HPDE6-E6E7 (cell line): ENCODE results near the gene UHRF2.
"Not testable (repeated sequence)": the region's sequence is repeated elsewhere in the genome, so short reads cannot be mapped to it uniquely, and the experiment has no call there.

Experiments
- DNase-seq: peaks from one replicate; pipeline ENCODE4 v3.0.0; 2011; ENCODE audit warnings: missing footprints; ENCODE audit errors: extremely low spot score

UHRF2 gene

DNA sequence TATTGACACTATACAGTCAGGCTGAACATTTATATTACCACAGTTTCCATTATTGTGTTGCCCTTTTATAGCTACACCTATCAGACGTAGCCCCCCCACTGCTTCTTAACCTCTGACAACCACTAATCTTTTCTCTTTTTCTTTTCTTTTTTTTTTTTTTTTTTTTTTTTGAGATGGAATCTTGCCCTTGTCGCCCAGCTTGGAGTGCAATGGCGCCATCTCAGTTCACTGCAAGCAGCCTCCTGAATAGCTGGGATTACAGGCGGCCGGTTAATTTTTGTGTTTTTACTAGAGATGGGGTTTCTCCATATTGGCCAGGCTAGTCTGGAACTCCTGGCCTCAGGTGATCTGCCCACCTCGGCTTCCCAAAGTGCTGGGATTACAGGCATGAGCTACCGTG is 75.4 kb downstream of the UHRF2 start:
- no peak for DNase-seq

DNA sequence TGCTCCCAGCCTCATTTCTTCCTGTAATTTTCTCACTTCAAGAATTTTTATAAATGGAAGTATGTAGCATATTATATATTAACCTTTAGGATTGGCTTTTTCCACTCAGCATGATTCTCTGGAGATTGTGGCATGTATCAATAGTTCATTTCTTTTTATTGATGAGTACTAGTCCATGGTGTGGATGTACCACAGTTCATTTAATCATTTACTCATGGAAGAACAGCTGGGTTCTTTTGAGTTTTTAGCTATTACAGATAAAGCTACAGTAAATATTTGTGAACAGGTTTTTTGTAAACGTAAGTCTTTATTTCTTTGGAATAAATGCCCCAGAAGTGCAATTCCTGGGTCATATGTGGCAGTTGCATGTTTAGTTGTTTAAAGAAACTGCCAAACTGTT is 76.1 kb downstream of the UHRF2 start:
- DNase-seq: no peak

DNA sequence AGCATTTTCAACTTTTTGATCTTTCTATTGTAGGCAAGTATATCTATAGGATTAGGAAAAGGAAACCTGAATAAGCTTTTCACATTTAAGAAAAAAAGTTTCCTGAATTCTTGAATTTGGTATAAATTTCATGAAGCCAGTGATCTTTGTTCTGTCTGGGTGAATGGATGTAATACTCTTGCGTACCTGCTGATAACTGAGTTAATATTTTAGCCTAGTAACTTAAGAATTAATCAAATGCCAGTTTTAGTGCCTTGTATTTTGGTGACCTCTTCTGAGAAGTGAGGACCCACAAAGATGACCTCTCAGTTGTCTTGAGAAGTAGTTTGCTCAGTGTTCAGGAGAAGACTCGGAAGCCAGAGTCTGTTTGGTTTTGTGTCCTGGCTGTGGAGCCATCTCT is 77.9 kb downstream of the UHRF2 start:
- no peak for DNase-seq

DNA sequence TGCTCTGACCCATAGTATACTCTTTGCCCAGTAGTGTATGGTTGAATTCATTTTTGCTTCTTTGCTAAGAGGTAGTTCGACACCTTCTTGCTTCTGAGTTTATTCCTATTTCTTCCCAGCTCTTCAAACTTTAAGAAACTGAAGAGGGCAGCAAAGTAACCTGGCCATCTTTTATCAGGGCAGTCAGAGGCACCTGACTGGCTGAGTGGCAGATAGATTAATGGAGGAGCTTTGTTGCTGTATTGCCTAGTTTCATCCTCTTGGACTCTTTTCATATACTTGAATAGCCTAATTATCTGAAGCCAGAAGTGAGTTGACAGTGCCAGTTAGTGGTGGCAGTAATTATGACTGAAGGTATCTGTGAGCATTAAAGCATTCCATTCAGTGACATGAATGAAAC is 82.5 kb downstream of the UHRF2 start:
- no peak for DNase-seq

DNA sequence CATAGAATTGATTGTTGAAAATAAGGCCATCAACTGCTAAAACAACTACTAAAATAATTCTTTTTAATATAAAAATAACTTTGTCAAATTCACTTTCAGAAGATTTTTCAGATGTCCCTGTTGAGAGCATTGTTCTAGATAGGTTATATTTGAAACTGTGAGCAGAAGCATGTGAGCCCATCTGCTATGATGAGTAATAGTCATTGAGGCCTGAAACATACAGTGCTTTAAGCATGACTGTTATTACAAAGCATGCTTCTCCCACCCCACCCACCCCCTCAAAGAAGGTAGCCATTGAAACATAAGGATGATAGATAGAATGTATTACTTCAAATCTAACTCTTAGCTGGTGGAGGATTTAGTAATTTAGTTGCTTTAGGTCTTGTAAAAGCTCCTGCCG is 86.0 kb downstream of the UHRF2 start:
- no peak for DNase-seq

DNA sequence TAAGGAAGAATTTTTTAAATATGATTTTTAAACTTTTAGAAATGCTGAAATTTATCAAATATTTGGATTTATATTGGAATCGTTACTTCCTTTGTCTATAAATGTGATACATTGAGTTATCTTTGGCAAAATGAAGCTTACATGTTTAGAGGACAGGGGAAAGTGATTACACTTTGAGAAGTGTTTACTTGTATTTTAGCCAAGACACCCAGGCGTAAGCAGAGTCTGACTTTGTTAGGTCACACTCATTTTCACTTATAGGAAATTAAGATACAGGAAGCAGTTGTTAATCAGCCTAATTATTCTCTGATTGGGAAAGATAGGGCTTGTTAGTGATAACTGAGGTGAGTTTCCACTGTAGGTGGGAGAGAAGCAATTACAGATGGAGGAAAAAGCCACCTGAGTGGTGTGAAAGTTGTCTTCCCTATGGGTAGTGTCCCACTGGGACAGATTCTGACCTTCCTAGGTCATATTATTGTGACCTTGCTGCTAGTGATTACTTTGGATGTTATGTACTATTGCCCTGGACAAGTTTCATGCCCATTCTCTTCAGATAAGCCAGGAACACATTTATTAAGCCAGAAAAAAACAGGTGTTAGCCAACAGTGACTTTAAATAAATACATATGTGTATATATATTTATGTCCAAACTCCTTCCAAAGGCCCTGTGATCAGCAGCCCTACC is 88.7 kb downstream of the UHRF2 start:
- no peak for DNase-seq

DNA sequence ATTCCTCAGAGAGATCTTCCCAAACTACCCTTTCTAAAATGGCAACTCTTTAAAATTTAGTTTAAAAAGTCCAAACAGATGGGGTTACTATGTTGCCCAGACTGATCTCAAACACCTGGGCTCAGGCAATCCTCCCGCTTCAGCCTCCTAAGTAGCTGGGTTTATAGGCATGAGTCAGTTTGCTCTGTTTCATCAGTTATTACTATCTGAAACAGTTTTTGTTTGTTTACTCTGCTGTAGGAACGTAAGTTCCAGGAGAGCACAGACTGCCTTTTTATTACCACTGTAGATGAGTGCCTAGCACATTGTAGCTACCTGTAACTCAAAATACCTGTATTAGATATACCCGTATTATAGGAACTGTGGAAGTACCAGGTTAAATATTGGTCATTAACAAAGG is 89.4 kb downstream of the UHRF2 start:
- no peak for DNase-seq

DNA sequence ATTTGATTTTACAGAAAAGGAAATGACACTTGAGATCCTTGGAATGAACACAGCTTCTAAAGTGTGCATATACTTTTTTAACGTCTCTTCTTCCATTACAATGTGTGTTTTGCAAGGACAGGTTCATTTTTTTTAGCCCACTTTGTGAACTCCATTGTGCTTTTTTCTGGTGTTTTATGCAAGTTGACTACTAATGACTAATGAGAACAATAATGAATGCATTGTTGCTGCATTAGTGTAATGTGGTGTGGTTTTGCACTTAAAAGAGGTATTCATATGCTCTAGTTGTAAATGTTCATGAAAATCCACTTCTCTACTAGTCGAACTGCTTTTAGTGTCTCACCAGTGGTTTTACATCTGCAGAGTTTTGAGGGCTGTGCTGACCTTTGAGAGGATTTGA is 93.6 kb downstream of the UHRF2 start:
- no peak for DNase-seq

DNA sequence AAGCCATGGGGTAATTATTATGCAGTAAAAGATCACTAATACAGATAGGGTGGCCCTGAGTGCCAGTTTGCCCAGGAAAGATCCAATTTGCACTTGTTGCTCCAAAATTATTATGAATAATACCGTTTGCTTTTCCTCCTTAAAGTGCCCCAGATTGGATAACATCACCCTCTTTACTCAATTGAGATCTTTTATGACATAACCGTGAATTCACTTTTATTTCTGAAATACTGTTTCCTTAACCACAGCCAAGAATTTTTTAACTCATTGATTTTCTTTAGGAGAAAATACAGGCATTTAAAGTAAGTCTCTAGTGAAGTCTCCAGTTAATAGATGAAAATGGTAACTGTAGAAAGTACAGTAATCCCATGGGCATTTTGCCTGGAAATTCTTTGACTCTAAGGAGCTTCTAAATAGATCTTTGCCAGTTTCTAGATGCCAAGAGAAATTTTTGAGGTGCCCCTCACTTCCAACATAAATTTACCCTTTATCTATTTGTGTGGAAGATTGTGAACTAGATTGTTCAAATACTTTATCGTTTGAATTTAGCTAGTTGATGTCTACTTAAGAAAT is 99.2 kb downstream of the UHRF2 start:
- DNase-seq: no peak

DNA sequence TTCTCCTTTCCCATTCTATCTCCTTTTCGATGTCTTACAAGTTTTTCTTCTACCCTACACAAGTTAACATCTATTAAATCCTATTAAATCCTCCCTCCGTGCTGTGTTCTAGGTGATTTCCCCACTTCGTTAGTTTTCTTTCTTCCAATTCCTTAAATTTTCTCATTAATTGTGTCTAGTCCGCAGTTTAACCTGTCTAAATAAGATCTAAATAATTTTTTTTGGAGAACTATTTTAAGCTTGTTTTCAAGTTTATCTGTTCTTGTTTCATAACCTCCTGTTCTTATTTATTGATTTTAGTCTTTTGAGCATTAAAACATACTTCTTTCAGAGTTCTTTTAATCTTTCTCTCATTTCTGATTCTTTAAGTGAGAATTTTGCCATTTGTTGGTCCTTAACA is 109.3 kb downstream of the UHRF2 start:
- no peak for DNase-seq

DNA sequence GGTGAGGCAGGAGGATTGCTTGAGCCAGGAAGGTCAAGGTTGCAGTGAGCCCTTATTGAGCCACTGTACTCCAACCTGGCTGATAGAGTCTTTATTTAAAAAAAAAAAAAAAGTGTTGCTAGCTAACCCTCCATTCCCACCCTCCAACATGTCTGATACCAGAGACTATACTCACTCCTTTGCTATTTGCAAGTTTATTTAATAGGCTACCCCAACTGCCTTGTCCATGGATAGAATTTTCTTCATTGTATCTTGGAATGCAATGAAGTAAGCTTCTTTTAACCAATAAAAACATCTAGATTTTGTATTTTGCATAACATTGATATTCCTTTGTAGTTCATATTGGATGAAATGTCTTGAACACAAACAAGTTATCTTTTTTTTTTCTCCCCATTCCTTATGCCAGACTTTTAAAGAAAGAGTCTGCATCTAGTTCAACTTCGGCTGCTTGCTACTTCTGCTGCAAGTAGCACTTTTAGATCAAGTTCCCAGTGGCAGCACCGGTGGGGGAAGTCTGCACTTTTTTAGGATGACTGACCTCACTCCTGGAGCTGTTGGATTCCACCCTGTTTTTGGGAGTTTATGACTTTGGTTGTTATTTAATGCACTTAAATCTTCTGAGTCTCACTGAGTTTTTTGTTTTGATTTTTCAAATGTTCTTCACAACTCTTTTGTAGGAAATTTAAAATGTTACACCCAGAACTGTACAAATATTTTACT is 112.5 kb downstream of the UHRF2 start:
- no peak for DNase-seq

DNA sequence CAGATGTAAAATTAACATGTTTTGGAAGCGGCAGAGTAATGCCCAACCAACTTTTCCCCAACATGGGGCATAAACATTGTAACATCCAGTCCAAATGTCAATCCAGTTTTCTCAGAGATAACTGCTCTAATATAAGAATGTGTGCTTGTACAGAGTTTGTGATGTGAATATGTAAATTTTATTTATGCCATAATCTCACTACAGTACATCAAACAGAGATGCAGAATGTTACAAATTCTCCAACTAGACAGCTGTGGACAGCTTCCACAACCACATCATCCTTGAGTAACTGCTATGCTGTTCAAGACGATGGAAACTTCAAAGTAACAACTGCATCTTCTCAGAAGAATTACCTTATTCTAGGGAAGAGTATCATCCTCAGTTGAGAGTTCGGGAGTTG is 122.6 kb downstream of the UHRF2 start:
- no peak for DNase-seq

DNA sequence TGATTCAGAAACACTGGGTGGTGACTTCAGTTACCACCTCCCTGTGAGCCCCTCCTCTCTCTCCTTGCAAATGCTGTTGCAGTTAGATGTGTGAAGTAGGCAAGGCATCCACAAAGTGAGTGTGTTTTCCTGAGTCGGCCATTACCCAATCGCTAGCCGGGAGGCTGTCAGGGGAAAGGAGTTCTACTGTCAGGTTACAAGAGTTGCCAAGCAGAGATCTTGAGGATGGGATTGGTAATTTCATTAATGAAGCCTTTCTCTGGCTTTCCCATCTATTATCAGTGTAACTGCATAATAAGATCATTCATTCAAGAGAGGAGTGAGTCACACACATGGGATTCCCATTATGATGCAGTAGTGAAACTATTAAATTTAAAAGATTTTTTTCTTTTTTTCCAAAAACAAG is 125.7 kb downstream of the UHRF2 start:
- no peak for DNase-seq

DNA sequence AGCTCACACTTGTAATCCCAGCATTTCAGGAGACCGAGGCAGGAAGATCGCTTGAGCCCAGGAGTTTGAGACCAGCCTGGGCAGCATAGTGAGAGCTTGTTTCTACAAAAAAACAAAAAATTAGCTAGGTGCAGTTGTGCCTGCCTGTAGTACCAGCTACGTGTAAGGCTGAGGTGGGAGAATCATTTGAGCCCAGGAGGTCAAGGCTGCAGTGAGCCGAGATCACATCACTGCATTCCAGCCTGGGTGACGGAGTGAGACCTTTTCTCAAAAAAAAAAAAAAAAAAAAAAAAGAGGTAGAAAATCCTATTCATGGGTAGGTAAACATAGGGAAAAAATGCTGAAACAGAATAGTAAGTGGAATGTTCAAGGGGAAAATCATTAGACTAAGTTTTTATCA is 129.6 kb downstream of the UHRF2 start:
- DNase-seq: not testable (repeated sequence)

DNA sequence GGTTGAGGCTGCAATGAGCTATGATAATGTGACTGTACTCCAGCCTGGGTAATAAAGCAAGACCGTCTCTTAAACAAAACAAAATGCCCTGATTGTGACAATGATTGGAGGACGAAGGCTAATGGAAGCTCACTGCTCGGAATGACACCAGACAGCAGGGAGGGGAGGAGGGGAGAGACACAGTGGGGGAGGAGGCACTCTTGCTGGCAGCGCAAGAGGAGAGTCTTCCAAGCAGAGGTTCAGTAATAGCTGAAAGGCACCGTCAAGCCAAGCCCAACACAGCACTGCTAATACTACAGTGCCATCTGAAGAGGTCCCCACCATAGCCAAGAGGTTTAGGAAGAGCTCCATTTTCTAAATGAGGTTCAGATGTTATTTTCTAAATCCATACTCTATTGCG is 130.2 kb downstream of the UHRF2 start:
- DNase-seq: no peak

DNA sequence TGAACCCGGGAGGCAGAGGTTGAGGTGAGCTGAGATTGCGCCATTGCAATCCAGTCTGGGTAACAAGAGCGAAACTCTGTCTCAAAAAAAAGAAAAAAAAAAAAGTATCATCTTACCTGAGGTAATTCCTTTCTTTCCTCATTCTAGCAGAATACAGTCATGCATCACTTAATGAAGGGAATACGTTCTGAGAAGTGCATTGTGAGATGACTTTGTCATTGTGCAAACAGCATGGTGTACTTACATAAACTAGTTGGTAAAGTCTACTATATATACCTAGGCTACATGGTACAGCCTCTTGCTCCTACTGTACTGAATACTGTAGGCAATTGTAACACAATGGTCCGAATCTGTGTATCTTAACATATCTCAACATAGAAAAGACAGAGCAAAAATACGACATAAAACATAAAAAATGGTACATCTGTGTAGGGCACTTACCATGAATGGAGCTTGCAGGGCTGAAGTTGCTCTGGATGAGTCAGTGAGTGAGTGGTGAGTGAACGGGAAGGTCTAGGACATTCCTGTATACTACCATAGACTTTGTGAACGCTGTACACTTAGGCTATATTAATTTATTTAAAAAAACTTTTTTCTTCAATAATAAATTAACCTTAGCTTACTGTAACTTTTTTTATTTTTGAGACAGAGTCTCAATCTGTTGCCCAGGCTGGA is 132.2 kb downstream of the UHRF2 start:
- peak; percentile 53 for DNase-seq

DNA sequence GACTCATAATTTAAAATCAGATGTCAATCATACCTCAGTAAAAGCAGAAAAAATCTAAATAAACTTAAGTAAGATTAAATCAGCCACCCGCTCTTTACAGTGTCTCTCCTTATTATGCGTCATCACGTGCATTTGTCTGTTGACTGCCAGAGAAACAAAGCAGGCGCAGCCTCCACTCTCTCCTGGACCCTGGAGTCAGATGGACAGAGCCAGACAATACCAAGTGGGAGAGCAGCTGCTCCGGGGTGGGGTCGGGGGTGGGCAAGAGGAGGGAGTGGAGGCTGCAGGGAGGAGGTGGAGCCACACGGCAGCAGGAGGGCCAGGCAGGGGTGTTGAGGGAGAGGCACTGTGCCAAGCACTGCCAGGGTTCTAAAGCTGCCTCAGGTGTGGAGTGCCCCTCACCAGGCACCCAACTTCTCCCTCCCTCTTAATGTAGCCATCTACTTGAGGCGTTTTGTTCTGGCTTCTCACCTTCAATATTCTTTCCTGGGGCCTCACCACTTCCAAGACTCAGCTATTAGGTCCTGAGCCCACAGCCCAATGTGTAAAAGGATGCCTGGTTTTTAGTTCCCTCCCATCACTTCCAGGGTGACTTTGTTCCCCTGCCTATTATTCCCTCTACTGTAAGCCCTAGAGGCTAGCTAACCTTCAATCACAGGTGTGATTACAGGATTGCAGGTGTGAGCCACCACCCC is 136.3 kb downstream of the UHRF2 start:
- no peak for DNase-seq

DNA sequence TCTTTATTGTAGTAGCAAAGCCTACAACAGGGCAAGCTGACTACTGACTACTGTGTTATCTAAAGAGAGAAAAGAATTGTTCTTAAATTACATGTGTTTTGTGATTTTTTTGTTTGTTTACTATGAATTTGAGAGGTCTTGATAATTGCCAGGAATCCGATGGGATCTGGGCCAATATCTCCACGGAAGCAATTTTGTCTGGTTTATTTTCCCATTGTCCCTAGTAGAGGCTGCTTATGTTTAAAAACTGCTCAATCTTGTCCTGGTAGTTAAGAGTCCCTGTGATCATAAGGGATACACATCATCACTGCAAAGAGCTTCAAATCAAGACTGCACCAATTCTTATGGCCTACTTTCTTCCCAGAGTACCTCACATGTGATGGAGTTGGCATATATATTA is 138.1 kb downstream of the UHRF2 start:
- DNase-seq: no peak

DNA sequence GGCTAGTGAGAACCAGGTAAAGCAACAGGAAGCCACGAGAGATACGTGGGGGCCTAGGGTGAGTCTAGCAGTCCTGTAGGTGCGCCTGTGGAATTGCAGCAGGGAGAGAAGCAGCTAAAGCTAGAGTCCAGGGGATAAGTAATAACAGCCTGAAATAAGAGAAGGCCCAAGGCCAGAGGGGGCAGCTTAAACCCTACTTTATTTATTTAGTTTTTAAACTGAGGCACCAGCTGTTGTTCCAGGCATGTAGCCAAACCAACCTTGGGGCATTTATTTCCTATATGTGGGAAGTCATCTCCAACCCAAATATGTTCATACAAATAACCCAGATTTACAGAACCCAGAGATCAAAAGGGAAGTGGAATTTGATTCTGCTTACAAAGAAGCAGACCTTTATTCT is 139.0 kb downstream of the UHRF2 start:
- no peak for DNase-seq

DNA sequence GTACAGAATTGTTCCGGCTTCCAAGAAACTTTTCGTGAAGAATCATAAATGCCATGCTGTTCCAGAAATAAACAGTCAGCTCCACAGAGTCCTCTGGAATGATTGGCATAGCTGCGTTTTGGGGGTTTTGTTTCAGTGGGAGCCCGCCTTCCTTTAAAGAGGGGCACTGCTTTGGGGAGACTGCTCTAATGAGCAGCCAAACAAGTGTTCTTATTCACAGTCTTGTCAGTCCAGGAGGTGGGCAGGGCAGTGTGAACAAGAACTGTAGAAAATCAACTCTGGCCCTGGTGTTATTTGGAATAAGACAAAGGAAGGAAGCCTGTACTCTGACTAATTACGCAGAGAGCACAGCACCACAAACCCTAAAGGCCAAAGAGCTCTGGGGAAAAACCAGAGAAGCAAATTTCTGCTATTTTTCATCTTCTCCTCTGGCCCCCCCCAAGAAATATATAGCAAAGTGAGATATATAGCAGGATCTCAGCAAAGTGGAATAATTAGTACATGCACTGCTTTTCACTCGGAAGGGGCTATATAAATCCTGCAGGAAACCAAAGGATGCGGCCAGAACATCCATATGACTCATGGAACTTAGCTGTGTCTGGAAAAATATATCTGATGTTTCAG is 139.6 kb downstream of the UHRF2 start:
- no peak for DNase-seq

DNA sequence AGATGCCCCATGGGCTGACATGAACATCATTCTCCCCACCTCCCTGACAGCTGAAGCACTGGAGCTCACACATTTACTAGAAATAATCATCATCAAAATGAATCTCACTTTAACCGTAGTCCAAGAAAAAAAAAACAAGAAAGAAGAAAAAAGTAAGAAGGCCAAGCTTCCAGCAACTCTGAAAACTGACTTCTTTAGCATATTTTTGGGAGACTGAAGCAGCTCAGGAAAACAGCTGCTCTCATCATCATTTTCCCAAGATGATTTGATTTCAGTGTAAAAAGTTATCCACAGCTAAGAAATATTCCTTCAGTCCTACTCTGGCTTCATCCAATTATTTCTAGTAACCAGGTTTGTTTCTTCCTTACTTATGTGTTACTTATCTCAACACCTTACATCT is 140.9 kb downstream of the UHRF2 start:
- DNase-seq: no peak
